GM12878 (cell line): ENCODE measurements around the gene LYZ. TPM values are rescaled to one million over a fixed set of nuclear protein-coding genes. Genes with fewer than 3 reads are reported as not detected.

Source experiments
- ATAC-seq: fragments of 200-7000 bp; cut with Tn5 transposase; 3 replicates; pipeline ENCODE4 v1.9.1; 2020; ENCODE audit warnings: mild to moderate bottlenecking, moderate library complexity
- Bru-seq: library from RNA; stranded (reverse); fragments of 400-500 nt; gene quantifications from one replicate; lab custom pipeline; 2021; lab: Mats Ljungman, UMichigan
- BruChase-seq, 2 experiments: library from RNA; stranded (reverse); fragments of 400-500 nt; gene quantifications; one replicate each; lab custom pipeline; 2021; lab: Mats Ljungman, UMichigan
- BruUV-seq: library from RNA; stranded (reverse); fragments of 400-500 nt; replicated peaks from 2 replicates; lab custom pipeline; 2021; lab: Mats Ljungman, UMichigan
- CTCF ChIA-PET: fragments of 300-600 bp; sonication (Branson Sonifier 250); formaldehyde crosslinking; extraction: SDS; loops from one replicate; lab custom pipeline; 2021; ENCODE audit warnings: inconsistent platforms; lab: Yijun Ruan, JAX
- POLR2A ChIA-PET: fragments of 350-600 bp; formaldehyde crosslinking; extraction: SDS; loops from one replicate; lab custom pipeline; 2021; ENCODE audit warnings: inconsistent platforms; lab: Charles Lee
- RAD21 ChIA-PET: fragments of 300-600 bp; sonication (Branson Sonifier 250); formaldehyde crosslinking; loops from one replicate; lab custom pipeline; 2023; ENCODE audit warnings: antibody characterized with exemption; ENCODE audit not compliant: unreplicated experiment; lab: Charles Lee
- SMC1A ChIA-PET: fragments of 300-600 bp; sonication (Branson Sonifier 250); formaldehyde crosslinking; loops from one replicate; lab custom pipeline; 2023; ENCODE audit not compliant: unreplicated experiment, uncharacterized antibody; lab: Charles Lee
- DNase-seq: peaks from one replicate; pipeline ENCODE4 v3.0.0-alpha.2; 2011; ENCODE audit warnings: low read depth, low spot score
- FAIRE-seq: peaks from 3 replicates; lab custom pipeline; 2011; peaks lifted over from hg19 to GRCh38; lab: Jason Lieb, UNC
- H2AFZ ChIP-seq: 2 replicates; pipeline ENCODE4 v1.6.0; 2011; ENCODE audit warnings: low read depth, low read length, control low read depth; ENCODE audit not compliant: control insufficient read depth
- H3K27ac ChIP-seq: 2 replicates; pipeline ENCODE4 v1.5.1; 2011; ENCODE audit warnings: control low read depth; ENCODE audit not compliant: control insufficient read depth, insufficient read depth
- H3K27me3 ChIP-seq, 2 experiments: replicated peaks in 1 of 2; 2 replicates each; pipeline versions ENCODE4 v1.6.0 to v1.6.1; 2011; ENCODE audit warnings: low read length in 1 of 2; ENCODE audit not compliant: control insufficient read depth in 2 of 2, insufficient read depth in 2 of 2
- H3K36me3 ChIP-seq, 2 experiments: 2 replicates each; pipeline ENCODE4 v1.5.1; 2011; ENCODE audit warnings: low read length in 1 of 2; ENCODE audit not compliant: control insufficient read depth in 2 of 2, insufficient read depth in 2 of 2
- H3K4me1 ChIP-seq: 2 replicates; pipeline ENCODE4 v1.6.1; 2011; ENCODE audit warnings: mild to moderate bottlenecking, low read length, moderate library complexity, mixed read lengths; ENCODE audit not compliant: control insufficient read depth, insufficient read depth
- H3K4me2 ChIP-seq: 2 replicates; pipeline ENCODE4 v1.6.0; 2011; ENCODE audit warnings: control low read depth; ENCODE audit not compliant: control insufficient read depth, insufficient read depth
- H3K4me3 ChIP-seq: fragments of 200-600 bp; sonication (generic); 2 replicates; pipeline ENCODE4 v1.5.1; 2016
- H3K79me2 ChIP-seq: 2 replicates; pipeline ENCODE4 v1.6.0; 2011; ENCODE audit warnings: low read length; ENCODE audit not compliant: control insufficient read depth, insufficient read depth
- H3K9ac ChIP-seq: 2 replicates; pipeline ENCODE4 v1.8.0; 2011; ENCODE audit warnings: low read length, control low read depth, mixed read lengths; ENCODE audit not compliant: control insufficient read depth, insufficient read depth
- H3K9me3 ChIP-seq: replicated peaks from 3 replicates; pipeline ENCODE4 v1.5.1; 2011; ENCODE audit warnings: mild to moderate bottlenecking, low read length; ENCODE audit not compliant: control insufficient read depth, insufficient read depth
- H4K20me1 ChIP-seq: 2 replicates; pipeline ENCODE4 v1.6.0; 2011; ENCODE audit not compliant: control insufficient read depth, insufficient read depth
- BMI1 ChIP-seq: fragments of 450-650 bp; IDR thresholded peaks from 2 replicates; pipeline ENCODE4 v1.6.1; 2016; ENCODE audit warnings: mild to moderate bottlenecking, moderate library complexity, borderline replicate concordance
- CHD1 ChIP-seq: IDR thresholded peaks from 2 replicates; pipeline ENCODE4 v1.6.1; 2012; ENCODE audit warnings: low read depth, low read length, improper control_type of control experiment
- FOXK2 ChIP-seq: fragments of 450-650 bp; IDR thresholded peaks from 2 replicates; pipeline ENCODE4 v1.6.1; 2017; ENCODE audit warnings: mild to moderate bottlenecking, moderate library complexity
- SRF ChIP-seq, 2 experiments: IDR thresholded peaks; 2 replicates each; pipeline ENCODE4 v1.6.1; 2011; ENCODE audit warnings: low read depth in 2 of 2, low read length in 2 of 2, mild to moderate bottlenecking in 1 of 2, moderate library complexity in 1 of 2
- TBL1XR1 ChIP-seq: IDR thresholded peaks from 2 replicates; pipeline ENCODE4 v1.6.1; 2012; ENCODE audit warnings: low read depth, low read length, improper control_type of control experiment
- WGBS: methylation state at CpG from one replicate; pipeline ENCODE4 v1.1.6; 2016; ENCODE audit warnings: low lambda C conversion rate; ENCODE audit not compliant: insufficient replicate concordance, insufficient coverage; ENCODE audit errors: missing lambda C conversion rate; 5-methylcytosine and 5-hydroxymethylcytosine counted together
- in situ Hi-C: fragments of 300-500 bp; cut with MboI; formaldehyde crosslinking; loops from 9 replicates; pipeline ENCODE4 v1.14.3; 2018; ENCODE audit warnings: mixed read lengths
- intact Hi-C: fragments of 100-400 bp; cut with micrococcal nuclease; formaldehyde crosslinking; loops from one replicate; pipeline ENCODE4 v1.14.2; 2022; ENCODE audit not compliant: unreplicated experiment
- long read RNA-seq, 2 experiments: library from polyadenylated mRNA; unstranded; transcript quantifications; one replicate each; pipeline ENCODE4 v2.0.0, GENCODE V29; 2019 to 2020
- polyA minus RNA-seq, 3 experiments: library from RNA; depleted of rRNA, polyadenylated mRNA; stranded (reverse); fragments of >200 nt; gene quantifications; 2 replicates each; pipeline ENCODE4 v1.2.3, GENCODE V29; 2011
- polyA plus RNA-seq, 11 experiments: library from polyadenylated mRNA; depleted of rRNA in 4 of 11; unstranded in 6 of 11; stranded (reverse) in 5 of 11; fragments of >200 nt; fragmentation: Nextera tagmentation in 4 of 11; fragmentation: Illumina TruSeq in 1 of 11; extraction: Ambion mirVana in 4 of 11; extraction: Trizol in 1 of 11; gene quantifications; 1 replicate in 1 of 11; 2 replicates in 10 of 11; pipeline versions ENCODE4 v1.2.1 to v1.2.3, GENCODE V29; 2011 to 2016; ENCODE audit warnings: inconsistent platforms in 2 of 11, missing spikeins in 2 of 11, low read depth in 1 of 11
- total RNA-seq, 4 experiments: library from RNA; depleted of rRNA in 3 of 4; stranded (reverse); fragments of >200 nt in 3 of 4; fragmentation: Illumina TruSeq in 1 of 4; extraction: Trizol in 1 of 4; gene quantifications; 2 replicates each; pipeline versions ENCODE4 v1.2.1 to v1.2.3, GENCODE V29; 2013 to 2021
- TF ChIP-seq, protein P1 (sequence below): fragments of 450-650 bp; IDR thresholded peaks from 2 replicates; pipeline ENCODE4 v1.6.1; 2017; ENCODE audit warnings: antibody characterized with exemption, mild to moderate bottlenecking, moderate library complexity
- TF ChIP-seq, protein P2 (sequence below): fragments of 450-650 bp; IDR thresholded peaks from 2 replicates; pipeline ENCODE4 v1.6.1; 2017; ENCODE audit warnings: low read depth, mild to moderate bottlenecking, moderate library complexity

LYZ gene
- total RNA-seq (2013; cell fraction: nucleolus; rRNA removed), result not detected in 2 replicates
- 0.05 TPM in 1 of 2 replicates, not detected in the other for total RNA-seq (2014; rRNA removed)
- total RNA-seq (2014; rRNA removed; fragmentation: Illumina TruSeq; extraction: Trizol), result not detected in 2 replicates
- total RNA-seq (2021), result 0.77 and 1.9 TPM in 2 replicates
- not detected for polyA plus RNA-seq (2011; ENCODE audit: low read depth)
- polyA plus RNA-seq (2011; rRNA removed), result not detected in 2 replicates
- 0.07 TPM in 1 of 2 replicates, not detected in the other for polyA plus RNA-seq (2011; cell fraction: cytosol; rRNA removed)
- polyA plus RNA-seq (2011; cell fraction: nucleus; rRNA removed), result not detected in 2 replicates
- not detected in 2 replicates for polyA plus RNA-seq (2012)
- polyA plus RNA-seq (2014; fragmentation: Illumina TruSeq; extraction: Trizol), result not detected in 2 replicates
- not detected for polyA plus RNA-seq (2014; fragmentation: Nextera tagmentation; extraction: Ambion mirVana)
- not detected in 2 replicates for polyA plus RNA-seq (2014; rRNA removed)
- polyA plus RNA-seq (2016; fragmentation: Nextera tagmentation; extraction: Ambion mirVana), result not detected
- polyA minus RNA-seq (2011; rRNA and poly(A)+ RNA removed), result not detected in 2 replicates
- polyA minus RNA-seq (2011; cell fraction: cytosol; rRNA and poly(A)+ RNA removed), result not detected in 2 replicates
- polyA minus RNA-seq (2011; cell fraction: nucleus; rRNA and poly(A)+ RNA removed), result not detected in 2 replicates
- percentile 27 among the genes with signal in this experiment for Bru-seq, nascent RNA
- percentile 38 among the genes with signal in this experiment for BruChase-seq, experiment 1, labeled RNA remaining after a 6-hour chase
- BruChase-seq, experiment 2, labeled RNA remaining after a 2-hour chase, result percentile 38 among the genes with signal in this experiment
- long read RNA-seq, experiment 1, result 0 reads
- long read RNA-seq, experiment 2, result 0 reads

DNA sequence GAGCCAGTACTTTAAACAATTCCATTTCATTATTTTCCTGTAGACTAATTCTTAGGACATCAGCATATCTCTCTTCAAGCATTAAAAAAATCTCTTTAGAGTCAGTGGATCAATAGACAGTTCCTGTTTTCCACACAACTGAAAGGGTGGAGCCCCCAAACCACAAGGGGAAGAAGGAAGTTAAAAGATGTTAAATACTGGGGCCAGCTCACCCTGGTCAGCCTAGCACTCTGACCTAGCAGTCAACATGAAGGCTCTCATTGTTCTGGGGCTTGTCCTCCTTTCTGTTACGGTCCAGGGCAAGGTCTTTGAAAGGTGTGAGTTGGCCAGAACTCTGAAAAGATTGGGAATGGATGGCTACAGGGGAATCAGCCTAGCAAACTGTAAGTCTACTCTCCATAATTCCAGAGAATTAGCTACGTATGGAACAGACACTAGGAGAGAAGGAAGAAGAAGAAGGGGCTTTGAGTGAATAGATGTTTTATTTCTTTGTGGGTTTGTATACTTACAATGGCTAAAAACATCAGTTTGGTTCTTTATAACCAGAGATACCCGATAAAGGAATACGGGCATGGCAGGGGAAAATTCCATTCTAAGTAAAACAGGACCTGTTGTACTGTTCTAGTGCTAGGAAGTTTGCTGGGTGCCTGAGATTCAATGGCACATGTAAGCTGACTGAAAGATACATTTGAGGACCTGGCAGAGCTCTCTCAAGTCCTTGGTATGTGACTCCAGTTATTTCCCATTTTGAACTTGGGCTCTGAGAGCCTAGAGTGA lies at the start of gene LYZ:
Gene LYZ, plus strand, starts transcription at position 220 of the 777 bp plus-strand sequence. Its CDS starts 28 bp downstream, at position 248.
- in situ Hi-C loops, result no loop called here

More for the DNA sequence above, at the start of gene LYZ:
- POLR2A ChIA-PET, result no interaction called here
- 68% methylated on average over 4 of the region's 4 CpGs for WGBS
- SMC1A ChIA-PET, result interaction anchor here (1.0 to 1.5 kb wide), 2 partner anchors 9 to 57 kb away, joined by 3 read pairs; no protein-coding TSS in a partner anchor
- intact Hi-C loops, result no loop called here
- ATAC-seq, result peak; percentile 28; the same call in 1 of the 3 replicates
- H3K27ac ChIP-seq, result no peak within 1 kb of the TSS
- no peak for DNase-seq
- no peaks in the 10 kb centered on the region for H3K4me1 ChIP-seq
- no peaks in the 10 kb centered on the region for H4K20me1 ChIP-seq
- TF ChIP-seq, protein P1, sequence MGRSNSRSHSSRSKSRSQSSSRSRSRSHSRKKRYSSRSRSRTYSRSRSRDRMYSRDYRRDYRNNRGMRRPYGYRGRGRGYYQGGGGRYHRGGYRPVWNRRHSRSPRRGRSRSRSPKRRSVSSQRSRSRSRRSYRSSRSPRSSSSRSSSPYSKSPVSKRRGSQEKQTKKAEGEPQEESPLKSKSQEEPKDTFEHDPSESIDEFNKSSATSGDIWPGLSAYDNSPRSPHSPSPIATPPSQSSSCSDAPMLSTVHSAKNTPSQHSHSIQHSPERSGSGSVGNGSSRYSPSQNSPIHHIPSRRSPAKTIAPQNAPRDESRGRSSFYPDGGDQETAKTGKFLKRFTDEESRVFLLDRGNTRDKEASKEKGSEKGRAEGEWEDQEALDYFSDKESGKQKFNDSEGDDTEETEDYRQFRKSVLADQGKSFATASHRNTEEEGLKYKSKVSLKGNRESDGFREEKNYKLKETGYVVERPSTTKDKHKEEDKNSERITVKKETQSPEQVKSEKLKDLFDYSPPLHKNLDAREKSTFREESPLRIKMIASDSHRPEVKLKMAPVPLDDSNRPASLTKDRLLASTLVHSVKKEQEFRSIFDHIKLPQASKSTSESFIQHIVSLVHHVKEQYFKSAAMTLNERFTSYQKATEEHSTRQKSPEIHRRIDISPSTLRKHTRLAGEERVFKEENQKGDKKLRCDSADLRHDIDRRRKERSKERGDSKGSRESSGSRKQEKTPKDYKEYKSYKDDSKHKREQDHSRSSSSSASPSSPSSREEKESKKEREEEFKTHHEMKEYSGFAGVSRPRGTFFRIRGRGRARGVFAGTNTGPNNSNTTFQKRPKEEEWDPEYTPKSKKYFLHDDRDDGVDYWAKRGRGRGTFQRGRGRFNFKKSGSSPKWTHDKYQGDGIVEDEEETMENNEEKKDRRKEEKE, result no peak
- no peak for TF ChIP-seq CHD1
- no peak for TF ChIP-seq TBL1XR1
- TF ChIP-seq SRF (IDR thresholded peaks at IDR 0.05; ENCODE audit: low read depth in 2 of 2, low read length in 2 of 2), result no peak
- no peak for TF ChIP-seq FOXK2
- TF ChIP-seq, protein P2, sequence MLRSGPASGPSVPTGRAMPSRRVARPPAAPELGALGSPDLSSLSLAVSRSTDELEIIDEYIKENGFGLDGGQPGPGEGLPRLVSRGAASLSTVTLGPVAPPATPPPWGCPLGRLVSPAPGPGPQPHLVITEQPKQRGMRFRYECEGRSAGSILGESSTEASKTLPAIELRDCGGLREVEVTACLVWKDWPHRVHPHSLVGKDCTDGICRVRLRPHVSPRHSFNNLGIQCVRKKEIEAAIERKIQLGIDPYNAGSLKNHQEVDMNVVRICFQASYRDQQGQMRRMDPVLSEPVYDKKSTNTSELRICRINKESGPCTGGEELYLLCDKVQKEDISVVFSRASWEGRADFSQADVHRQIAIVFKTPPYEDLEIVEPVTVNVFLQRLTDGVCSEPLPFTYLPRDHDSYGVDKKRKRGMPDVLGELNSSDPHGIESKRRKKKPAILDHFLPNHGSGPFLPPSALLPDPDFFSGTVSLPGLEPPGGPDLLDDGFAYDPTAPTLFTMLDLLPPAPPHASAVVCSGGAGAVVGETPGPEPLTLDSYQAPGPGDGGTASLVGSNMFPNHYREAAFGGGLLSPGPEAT, result no peak
- TF ChIP-seq BMI1, result no peak
- no peaks in the 10 kb centered on the region for H3K9me3 ChIP-seq
- no peak within 1 kb of the TSS for H3K4me2 ChIP-seq
- CTCF ChIA-PET, result interaction anchor here (0.7 to 2.8 kb wide), 7 partner anchors 8 to 222 kb away, joined by 3 to 12 read pairs (median 4); no protein-coding TSS in a partner anchor
- RAD21 ChIA-PET, result interaction anchor here (1.8 to 3.4 kb wide), 2 partner anchors 9 to 57 kb away, joined by 3 to 14 read pairs; no protein-coding TSS in a partner anchor
- H2AFZ ChIP-seq, result no peak within 1 kb of the TSS
- no peak within 1 kb of the TSS for H3K9ac ChIP-seq
- H3K4me3 ChIP-seq, result no peak within 1 kb of the TSS
- no TSS peak for BruUV-seq
- H3K79me2 ChIP-seq, result no peaks in the 10 kb centered on the region
- no peaks in the 10 kb centered on the region for H3K36me3 ChIP-seq
- H3K27me3 ChIP-seq, result no peaks in the 10 kb centered on the region
- no peak for FAIRE-seq
